Right atrium auricular region (tissue), 2 donors: ENCODE data around the gene FBN3. TPM values are rescaled to one million over a fixed set of nuclear protein-coding genes. Genes with fewer than 3 reads are reported as not detected.

Source experiments
- DNase-seq: peaks from one replicate; pipeline ENCODE4 v3.0.0-alpha.2; 2019; ENCODE audit warnings: low spot score
- H3K27ac ChIP-seq, 2 donors: fragments of 200-600 bp; sonication (generic); 1 replicate in 1 of 2; 2 replicates in 1 of 2; pipeline ENCODE4 v1.5.1; 2016 to 2019
- H3K27me3 ChIP-seq, 2 donors: fragments of 200-600 bp; sonication (generic); one replicate each; pipeline versions ENCODE4 v1.5.1 to v1.6.0; 2017 to 2019
- H3K36me3 ChIP-seq: fragments of 200-600 bp; sonication (generic); one replicate; pipeline ENCODE4 v1.5.1; 2016
- H3K4me1 ChIP-seq, 2 donors: fragments of 200-600 bp; sonication (generic); one replicate each; pipeline versions ENCODE4 v1.5.1 to v1.6.0; 2017 to 2019
- H3K4me3 ChIP-seq, 2 donors: fragments of 200-600 bp; sonication (generic); 1 replicate in 1 of 2; 2 replicates in 1 of 2; pipeline ENCODE4 v1.5.1; 2017 to 2019; ENCODE audit warnings: mild to moderate bottlenecking in 1 of 2, moderate library complexity in 1 of 2
- H3K9me3 ChIP-seq, 2 donors: fragments of 200-600 bp; sonication (generic); one replicate each; pipeline ENCODE4 v1.5.1; 2019
- total RNA-seq, 2 donors: library from RNA; depleted of rRNA; stranded (reverse); fragments of >200 nt; gene quantifications; one replicate each; pipeline ENCODE4 v1.1.0, GENCODE V29; 2016
- TF ChIP-seq, protein P1 (sequence below), 2 donors: fragments of 200-600 bp; sonication (generic); IDR thresholded peaks; one replicate each; pipeline ENCODE4 v1.5.1; 2019; ENCODE audit warnings: antibody characterized with exemption in 2 of 2

FBN3 gene
- total RNA-seq, 2 donors from 2014 or later, result not detected

DNA sequence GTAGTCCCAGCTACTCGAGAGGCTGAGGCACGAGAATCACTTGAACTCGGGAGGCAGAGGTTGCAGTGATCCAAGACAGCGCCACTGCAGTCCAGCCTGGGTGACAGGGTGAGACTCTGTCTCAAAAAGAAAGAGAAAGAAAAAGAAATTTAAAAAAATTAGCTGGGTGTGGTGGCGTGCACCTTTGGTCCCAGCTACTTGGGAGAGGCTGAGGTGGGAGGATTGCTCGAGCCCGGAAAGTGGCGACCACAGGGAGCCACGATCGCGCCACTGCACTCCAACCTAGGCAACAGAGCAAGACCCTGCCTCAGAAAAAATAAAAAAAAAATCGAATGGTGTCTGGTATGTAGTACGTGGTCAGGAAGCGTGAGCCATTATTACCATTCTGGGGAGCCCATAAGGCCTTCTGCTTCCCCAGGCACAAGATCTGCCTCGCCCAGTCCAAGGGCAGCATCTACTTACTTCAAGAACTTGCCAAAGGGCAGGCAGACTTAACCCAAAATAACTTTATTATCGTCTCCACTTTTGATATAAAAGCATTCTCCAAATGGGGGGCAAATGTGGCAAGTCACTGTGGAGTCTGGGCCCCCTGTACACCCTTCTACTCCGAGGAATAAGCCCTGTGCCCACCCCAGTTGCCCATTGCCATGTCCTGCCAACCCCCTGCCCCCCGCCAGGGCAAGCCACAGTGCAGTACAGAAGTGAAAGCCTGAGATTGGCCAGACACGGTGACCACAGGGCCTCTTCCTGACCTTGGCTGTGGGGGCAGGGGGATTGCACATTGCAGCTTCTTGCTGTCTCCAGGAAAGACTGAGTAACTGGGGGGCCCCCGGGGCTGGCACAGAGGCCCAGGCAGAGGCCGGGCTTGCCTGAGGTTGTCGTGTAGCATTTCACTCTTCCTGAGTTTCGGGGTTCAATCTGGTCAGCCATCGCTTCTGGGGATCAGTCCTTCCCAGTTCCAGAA lies 84.2 kb downstream of the FBN3 start:
- H3K9me3 ChIP-seq, result peaks cover 10 to 15% of the 10 kb centered on the region in 2 donors
- TF ChIP-seq, protein P1, sequence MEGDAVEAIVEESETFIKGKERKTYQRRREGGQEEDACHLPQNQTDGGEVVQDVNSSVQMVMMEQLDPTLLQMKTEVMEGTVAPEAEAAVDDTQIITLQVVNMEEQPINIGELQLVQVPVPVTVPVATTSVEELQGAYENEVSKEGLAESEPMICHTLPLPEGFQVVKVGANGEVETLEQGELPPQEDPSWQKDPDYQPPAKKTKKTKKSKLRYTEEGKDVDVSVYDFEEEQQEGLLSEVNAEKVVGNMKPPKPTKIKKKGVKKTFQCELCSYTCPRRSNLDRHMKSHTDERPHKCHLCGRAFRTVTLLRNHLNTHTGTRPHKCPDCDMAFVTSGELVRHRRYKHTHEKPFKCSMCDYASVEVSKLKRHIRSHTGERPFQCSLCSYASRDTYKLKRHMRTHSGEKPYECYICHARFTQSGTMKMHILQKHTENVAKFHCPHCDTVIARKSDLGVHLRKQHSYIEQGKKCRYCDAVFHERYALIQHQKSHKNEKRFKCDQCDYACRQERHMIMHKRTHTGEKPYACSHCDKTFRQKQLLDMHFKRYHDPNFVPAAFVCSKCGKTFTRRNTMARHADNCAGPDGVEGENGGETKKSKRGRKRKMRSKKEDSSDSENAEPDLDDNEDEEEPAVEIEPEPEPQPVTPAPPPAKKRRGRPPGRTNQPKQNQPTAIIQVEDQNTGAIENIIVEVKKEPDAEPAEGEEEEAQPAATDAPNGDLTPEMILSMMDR (IDR thresholded peaks at IDR 0.05), result no peak
- no peak overlapping the region for H3K27ac ChIP-seq
- no peaks in the 10 kb centered on the region for H3K4me1 ChIP-seq
- H3K4me3 ChIP-seq, result no peak overlapping the region
- no peaks in the 10 kb centered on the region for H3K27me3 ChIP-seq
- no peaks in the 10 kb centered on the region for H3K36me3 ChIP-seq
- no peak for DNase-seq

- TF ChIP-seq, protein P1 (IDR thresholded peaks at IDR 0.05), result no peak
- Histone ChIP-seq H3K4me1 (no peaks in the 10 kb centered on the region), H3K36me3 (no peaks in the 10 kb centered on the region), H3K4me3 (no peak overlapping the region), H3K27me3 (no peaks in the 10 kb centered on the region), H3K9me3 (no peaks in the 10 kb centered on the region), H3K27ac (no peak overlapping the region)
- DNase-seq, result no peak
Measured at GRCh38 chr19:8057545-8058270, 91.7 kb downstream of the FBN3 start.

DNA sequence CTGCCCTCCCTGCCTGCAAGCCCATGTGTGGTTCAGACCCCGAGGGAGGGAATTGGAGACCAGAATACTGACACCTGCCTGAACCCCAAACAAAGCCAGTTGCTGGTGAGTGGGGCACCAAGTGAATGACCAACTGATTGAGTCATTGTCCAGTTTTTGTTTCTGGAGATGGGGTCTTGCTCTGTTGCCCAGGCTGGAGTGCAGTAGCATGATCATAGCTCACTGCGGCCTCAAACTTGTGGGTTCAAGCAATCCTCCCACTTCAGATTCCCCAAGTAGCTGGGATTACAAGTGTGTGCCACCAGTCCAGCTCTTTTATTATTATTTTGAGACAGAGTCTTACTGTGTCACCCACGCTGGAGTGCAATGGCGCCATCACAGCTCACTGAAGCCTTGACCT lies 92.9 kb downstream of the FBN3 start:
- Histone ChIP-seq H3K4me3 (no peak overlapping the region), H3K9me3 (no peaks in the 10 kb centered on the region), H3K4me1 (no peaks in the 10 kb centered on the region), H3K27me3 (no peaks in the 10 kb centered on the region), H3K27ac (no peak overlapping the region), H3K36me3 (no peaks in the 10 kb centered on the region)
- TF ChIP-seq, protein P1 (IDR thresholded peaks at IDR 0.05), result no peak
- DNase-seq, result no peak

DNA sequence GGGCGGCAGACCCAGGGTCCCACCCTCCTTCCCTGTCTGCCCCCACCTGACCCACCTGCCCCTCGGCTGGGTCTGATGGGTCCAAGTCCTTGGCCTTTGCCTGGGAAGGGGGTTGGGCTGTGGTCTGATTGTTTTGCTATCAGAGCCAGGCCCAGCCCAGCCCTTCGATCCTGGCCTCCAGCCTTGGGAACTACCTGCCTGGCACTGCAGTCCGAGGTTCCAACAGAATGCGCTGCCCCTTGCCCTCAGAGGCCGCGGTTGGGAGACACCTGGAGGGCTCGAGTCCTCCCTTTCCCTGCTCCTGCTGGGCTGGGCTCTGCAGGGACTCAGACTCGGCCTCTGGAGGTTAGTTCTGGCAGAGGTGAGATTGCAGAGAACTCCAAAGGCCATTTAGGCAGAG lies 95.2 kb downstream of the FBN3 start:
- Histone ChIP-seq H3K36me3 (no peaks in the 10 kb centered on the region), H3K9me3 (no peaks in the 10 kb centered on the region), H3K27ac (no peak overlapping the region), H3K4me1 (peaks cover 0 to 11% of the 10 kb centered on the region in 2 donors), H3K4me3 (no peak overlapping the region), H3K27me3 (no peaks in the 10 kb centered on the region)
- no peak for DNase-seq
- TF ChIP-seq, protein P1 (IDR thresholded peaks at IDR 0.05), result no peak

GRCh38 chr19:8052464-8052859 lies 96.9 kb downstream of the FBN3 start, which contains the start of gene CCL25:
Gene CCL25, plus strand, starts transcription at chr19:8052760. Its CDS starts 290 bp downstream, at chr19:8053050.
- no peak for DNase-seq
- no peaks in the 10 kb centered on the region for H3K9me3 ChIP-seq

More at GRCh38 chr19:8052464-8052859, 96.9 kb downstream of the FBN3 start, which contains the start of gene CCL25:
- Histone ChIP-seq H3K27ac (no peak within 1 kb of the TSS), H3K27me3 (no peaks in the 10 kb centered on the region), H3K36me3 (no peaks in the 10 kb centered on the region), H3K4me3 (no peak within 1 kb of the TSS), H3K4me1 (peaks cover 0 to 11% of the 10 kb centered on the region in 2 donors)
- TF ChIP-seq, protein P1 (IDR thresholded peaks at IDR 0.05), result no peak
